Ishikawa (cell line): ENCODE measurements around the gene PLEKHH1.

Experiments
- CEBPB ChIP-seq: IDR thresholded peaks from 2 replicates; pipeline ENCODE4 v1.6.1; 2012
- EP300 ChIP-seq: IDR thresholded peaks from 2 replicates; pipeline ENCODE4 v1.6.1; 2012; ENCODE audit warnings: borderline replicate concordance
- FOXM1 ChIP-seq: IDR thresholded peaks from 2 replicates; pipeline ENCODE4 v1.6.1; 2012; ENCODE audit warnings: low read depth, borderline replicate concordance
- NFIC ChIP-seq: IDR thresholded peaks from 2 replicates; pipeline ENCODE4 v1.6.1; 2012
- RAD21 ChIP-seq: IDR thresholded peaks from 2 replicates; pipeline ENCODE4 v1.6.1; 2012; ENCODE audit warnings: low read depth
- TAF1 ChIP-seq: IDR thresholded peaks from 2 replicates; pipeline ENCODE4 v1.6.1; 2012; ENCODE audit warnings: low read depth, mild to moderate bottlenecking
- TCF12 ChIP-seq: IDR thresholded peaks from 2 replicates; pipeline ENCODE4 v1.6.1; 2012; ENCODE audit warnings: low read depth
- TEAD4 ChIP-seq: IDR thresholded peaks from 2 replicates; pipeline ENCODE4 v1.6.1; 2012
- YY1 ChIP-seq: IDR thresholded peaks from 2 replicates; pipeline ENCODE4 v1.6.1; 2012; ENCODE audit warnings: low read depth
- TF ChIP-seq, protein P1 (sequence below): IDR thresholded peaks from 2 replicates; pipeline ENCODE4 v1.6.1; 2012
- TF ChIP-seq, protein P2 (sequence below): IDR thresholded peaks from 2 replicates; pipeline ENCODE4 v1.6.1; 2012; ENCODE audit warnings: low read depth, mild to moderate bottlenecking
- TF ChIP-seq, protein P3 (sequence below): IDR thresholded peaks from 2 replicates; pipeline ENCODE4 v1.6.1; 2012

DNA sequence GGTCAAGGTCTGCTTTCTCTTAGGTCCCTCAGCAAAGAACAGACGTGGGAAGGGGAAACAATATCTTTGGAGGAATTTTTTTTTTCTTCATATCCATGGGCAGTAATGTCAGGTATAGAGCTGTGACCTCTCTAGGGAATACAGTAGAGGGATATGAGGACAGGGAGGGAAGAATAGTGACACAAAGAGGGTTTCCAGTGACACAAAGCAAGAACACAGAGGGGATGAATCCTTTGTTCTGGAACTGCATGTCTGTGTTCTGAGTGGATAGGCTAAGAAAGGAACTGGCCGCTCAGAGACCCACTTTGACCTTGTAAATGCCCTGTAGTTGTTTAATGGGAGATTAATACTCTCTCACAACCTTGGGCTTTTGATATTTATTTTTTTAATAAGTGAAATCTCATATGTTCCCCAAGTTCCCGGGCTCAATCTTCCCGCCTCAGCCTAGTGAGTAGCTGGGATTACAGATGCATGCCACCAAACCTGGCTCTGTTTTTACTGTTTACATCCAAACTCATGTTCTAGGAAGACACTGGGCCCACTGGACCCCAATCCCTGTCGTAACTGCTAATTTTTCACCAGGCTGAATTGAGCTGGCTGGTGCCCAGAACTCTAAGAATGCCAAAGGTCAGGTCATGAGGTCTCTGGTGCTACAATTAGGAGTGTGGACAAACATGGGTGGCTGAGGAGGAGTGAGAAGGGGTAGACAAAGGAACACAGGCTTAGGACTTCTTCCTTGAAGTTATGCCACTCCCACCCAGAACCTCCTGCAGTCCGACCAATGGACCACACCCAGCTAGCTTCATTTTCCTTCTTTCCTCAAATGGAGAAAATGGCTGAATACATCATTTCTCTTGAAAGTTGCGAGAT lies 9.1 kb upstream of the PLEKHH1 start:
- TF ChIP-seq TCF12 (no peak), NFIC (no peak), RAD21 (no peak), YY1 (no peak), FOXM1 (no peak), TAF1 (no peak), EP300 (no peak), CEBPB (no peak), TEAD4 (no peak)
- TF ChIP-seq, protein P1, sequence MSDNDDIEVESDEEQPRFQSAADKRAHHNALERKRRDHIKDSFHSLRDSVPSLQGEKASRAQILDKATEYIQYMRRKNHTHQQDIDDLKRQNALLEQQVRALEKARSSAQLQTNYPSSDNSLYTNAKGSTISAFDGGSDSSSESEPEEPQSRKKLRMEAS, result no peak
- TF ChIP-seq, protein P2, sequence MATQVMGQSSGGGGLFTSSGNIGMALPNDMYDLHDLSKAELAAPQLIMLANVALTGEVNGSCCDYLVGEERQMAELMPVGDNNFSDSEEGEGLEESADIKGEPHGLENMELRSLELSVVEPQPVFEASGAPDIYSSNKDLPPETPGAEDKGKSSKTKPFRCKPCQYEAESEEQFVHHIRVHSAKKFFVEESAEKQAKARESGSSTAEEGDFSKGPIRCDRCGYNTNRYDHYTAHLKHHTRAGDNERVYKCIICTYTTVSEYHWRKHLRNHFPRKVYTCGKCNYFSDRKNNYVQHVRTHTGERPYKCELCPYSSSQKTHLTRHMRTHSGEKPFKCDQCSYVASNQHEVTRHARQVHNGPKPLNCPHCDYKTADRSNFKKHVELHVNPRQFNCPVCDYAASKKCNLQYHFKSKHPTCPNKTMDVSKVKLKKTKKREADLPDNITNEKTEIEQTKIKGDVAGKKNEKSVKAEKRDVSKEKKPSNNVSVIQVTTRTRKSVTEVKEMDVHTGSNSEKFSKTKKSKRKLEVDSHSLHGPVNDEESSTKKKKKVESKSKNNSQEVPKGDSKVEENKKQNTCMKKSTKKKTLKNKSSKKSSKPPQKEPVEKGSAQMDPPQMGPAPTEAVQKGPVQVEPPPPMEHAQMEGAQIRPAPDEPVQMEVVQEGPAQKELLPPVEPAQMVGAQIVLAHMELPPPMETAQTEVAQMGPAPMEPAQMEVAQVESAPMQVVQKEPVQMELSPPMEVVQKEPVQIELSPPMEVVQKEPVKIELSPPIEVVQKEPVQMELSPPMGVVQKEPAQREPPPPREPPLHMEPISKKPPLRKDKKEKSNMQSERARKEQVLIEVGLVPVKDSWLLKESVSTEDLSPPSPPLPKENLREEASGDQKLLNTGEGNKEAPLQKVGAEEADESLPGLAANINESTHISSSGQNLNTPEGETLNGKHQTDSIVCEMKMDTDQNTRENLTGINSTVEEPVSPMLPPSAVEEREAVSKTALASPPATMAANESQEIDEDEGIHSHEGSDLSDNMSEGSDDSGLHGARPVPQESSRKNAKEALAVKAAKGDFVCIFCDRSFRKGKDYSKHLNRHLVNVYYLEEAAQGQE, result no peak
- TF ChIP-seq, protein P3, sequence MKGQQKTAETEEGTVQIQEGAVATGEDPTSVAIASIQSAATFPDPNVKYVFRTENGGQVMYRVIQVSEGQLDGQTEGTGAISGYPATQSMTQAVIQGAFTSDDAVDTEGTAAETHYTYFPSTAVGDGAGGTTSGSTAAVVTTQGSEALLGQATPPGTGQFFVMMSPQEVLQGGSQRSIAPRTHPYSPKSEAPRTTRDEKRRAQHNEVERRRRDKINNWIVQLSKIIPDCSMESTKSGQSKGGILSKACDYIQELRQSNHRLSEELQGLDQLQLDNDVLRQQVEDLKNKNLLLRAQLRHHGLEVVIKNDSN, result no peak
